Stimulated activated CD8-positive, alpha-beta memory T cell treated with anti-CD3 and anti-CD28 coated beads, Interleukin-12 subunit alpha, Interleukin-12 subunit beta, amount 100 ng/mL, for 24 hours (primary cell): Measurements from ENCODE around the gene PTGR1.
"Not testable (repeated sequence)": the region's sequence is repeated elsewhere in the genome, so short reads cannot be mapped to it uniquely, and the experiment has no call there.

Experiments
- DNase-seq: peaks from one replicate; pipeline ENCODE4 v3.0.0-alpha.2; 2020; ENCODE audit errors: extremely low read depth

PTGR1 gene

GRCh38 chr9:111613436-111614040 is 14.1 kb upstream of the PTGR1 start:
- DNase-seq, result no peak

DNA sequence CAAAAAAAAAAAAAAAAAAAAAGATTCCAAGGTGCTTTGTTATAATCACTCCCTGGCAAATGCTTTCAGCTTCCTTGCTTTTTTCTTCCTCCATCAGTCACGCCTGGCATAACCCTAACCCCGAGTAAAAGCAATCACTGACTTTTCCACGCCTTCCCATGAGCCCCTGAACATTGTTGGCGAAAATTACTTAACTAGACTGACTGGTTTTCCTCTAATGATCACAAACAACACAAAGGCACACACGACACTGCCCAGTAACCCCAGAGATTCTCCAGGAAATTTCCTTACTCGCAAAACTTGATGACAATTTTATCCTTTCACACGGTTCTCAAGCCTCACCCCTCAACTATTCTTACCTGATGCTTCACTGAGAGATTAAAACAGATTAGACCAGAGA is 11.4 kb upstream of the PTGR1 start:
- no peak for DNase-seq

- no peak for DNase-seq
These were observed 10.7 kb upstream of the PTGR1 start for GRCh38 chr9:111610149-111610548.

GRCh38 chr9:111605041-111605559 is 5.7 kb upstream of the PTGR1 start:
- no peak for DNase-seq

DNA sequence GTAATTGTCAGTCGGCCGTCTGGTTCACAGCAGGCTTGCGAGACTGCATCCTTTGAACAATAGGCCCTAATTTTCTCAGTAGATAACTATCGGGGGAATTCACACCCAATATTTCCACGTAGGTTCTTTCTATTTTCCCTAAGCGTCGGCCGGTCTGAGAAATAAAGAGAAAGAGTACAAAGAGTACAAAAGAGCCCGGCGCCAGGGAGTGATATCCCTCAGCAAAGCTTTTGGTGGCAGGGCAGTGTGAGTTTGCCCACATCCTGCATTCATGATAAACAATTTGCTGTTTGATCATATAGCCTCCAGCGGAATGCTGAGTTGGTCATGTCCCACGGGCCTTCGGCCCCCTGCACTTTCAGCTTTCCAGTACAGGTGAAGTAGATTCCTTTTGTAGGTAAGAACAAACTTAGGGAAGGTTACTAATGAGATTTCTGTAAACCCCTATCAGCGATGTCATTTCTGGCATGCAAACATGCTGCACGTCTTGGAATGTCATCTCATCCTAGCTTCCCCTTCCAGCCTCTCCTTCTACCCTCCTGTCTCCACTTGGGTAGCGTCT is 4.7 kb upstream of the PTGR1 start:
- no peak for DNase-seq

DNA sequence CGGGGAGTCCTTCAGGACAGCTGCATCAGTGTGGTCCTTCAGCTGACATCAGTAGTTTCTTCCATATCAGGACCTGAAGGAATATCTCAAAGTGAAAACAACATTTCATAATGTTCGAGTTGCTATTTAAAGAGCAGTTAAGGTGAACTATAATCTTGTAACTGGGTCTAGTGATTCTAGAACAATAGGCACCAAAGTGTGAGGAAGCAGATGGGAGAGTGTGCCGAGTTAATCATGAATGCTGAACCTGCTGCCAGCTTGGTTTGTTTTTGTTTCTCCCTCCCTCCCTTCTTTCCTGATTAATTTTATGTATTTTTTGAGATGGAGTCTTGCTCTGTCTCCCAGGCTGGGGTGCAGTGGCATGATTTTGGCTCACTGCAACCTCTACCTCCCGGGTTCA is 3.6 kb upstream of the PTGR1 start:
- no peak for DNase-seq

- no peak for DNase-seq
These were observed 2.0 kb upstream of the PTGR1 start for GRCh38 chr9:111601237-111602018.

DNA sequence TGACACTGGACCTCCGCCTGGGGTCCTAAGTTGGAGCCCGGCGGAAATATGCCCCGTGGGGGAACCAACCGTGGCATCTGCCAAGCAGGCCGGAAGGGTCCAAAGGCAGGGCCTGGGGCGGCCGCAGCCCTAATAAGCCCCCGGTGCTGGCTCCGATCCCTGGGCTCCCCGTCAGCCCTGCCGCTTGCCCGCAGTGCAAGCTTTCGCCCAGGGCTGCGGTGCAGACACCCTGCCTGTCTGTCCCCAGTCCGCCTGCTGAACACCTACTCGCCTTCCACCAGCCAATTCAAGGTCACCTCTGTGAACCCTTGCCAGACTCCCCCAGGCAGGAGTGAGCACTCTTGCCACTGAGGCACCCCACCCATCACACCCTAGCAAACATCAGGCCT is 502 bp upstream of the PTGR1 start:
- DNase-seq, result no peak

DNA sequence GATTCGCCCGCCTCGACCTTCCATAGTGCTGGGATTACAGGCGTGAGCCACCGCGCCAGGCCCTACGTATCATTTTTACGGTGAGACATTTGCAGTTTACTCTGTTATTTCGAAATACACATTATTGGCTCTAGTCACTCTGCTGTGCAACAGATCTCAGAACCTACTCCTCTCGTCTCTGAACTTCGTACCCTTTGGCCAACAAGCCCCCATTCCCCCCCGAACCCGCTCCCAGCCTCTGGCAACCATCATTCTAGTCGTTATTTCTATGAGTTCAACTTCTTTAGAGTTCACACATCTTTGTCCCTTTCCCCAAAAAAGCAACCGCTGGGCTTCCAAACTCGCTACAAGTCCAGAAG is 735 bp downstream of the PTGR1 start:
- no peak for DNase-seq

DNA sequence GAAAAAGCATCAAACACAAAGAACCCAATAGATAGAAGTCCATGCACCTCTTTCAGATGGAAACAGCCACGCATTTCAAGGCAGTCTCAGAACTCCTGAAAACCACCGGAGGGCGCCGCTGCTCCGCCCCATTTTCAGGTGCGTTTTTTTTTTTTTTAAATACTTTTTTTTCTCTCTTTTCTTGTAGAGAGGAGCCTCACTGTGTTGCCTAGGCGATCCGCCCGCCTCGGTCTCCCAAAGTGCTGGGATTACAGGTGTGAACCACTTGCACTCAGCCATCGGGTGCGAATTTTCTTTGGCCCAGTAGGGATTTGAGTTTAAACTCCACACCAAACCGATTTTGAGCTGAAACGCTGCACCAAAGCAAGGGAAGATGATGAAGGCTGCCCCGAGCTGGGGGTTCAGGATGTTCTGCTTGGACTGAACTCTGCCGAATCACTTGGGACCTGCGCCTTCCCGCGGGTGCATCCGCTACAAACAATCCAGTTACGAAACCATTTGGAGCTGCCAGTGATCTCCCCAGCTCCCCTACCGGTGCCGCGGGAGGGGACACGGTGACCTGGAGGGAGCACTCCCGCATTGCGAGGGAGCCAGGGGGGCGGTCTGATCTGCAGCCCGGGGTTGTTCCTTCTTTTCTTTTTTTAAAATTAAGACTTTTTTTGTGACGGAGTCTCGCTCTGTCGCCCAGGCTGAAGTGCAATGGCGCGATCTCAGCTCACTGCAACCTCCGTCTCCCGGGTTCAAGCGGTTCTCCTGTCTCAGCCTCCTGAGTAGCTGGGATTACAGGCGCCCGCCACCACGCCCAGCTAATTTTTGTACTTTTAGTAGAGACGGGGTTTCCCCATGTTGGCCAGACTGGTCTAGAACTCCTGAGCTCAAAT is 1.4 kb downstream of the PTGR1 start:
- DNase-seq, result no peak

DNA sequence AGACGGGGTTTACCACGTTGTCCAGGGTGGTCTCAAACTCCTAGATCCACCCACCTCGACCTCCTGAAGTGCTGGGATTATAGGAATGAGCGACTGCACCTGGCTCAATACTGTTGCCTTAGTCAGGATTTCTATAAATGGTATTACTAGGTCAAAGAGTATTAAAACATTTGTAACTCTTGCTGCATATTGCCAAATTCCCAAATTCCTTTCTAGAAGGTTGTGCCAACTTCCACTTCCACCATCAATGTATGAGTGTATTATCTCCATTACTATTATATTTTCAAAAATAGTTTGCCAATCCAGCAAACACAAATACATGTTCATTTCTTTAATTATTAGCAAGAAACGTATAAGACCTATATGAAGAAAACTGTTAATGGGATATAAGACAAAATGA is 10.6 kb downstream of the PTGR1 start:
- no peak for DNase-seq

- no peak for DNase-seq
These were observed 13.1 kb downstream of the PTGR1 start for GRCh38 chr9:111586378-111586777.

- DNase-seq, result no peak
These were observed 16.6 kb downstream of the PTGR1 start for GRCh38 chr9:111582888-111583287.

GRCh38 chr9:111572950-111573604 is 26.4 kb downstream of the PTGR1 start:
- no peak for DNase-seq

GRCh38 chr9:111568127-111568526 is 31.3 kb downstream of the PTGR1 start:
- not testable (repeated sequence) for DNase-seq

DNA sequence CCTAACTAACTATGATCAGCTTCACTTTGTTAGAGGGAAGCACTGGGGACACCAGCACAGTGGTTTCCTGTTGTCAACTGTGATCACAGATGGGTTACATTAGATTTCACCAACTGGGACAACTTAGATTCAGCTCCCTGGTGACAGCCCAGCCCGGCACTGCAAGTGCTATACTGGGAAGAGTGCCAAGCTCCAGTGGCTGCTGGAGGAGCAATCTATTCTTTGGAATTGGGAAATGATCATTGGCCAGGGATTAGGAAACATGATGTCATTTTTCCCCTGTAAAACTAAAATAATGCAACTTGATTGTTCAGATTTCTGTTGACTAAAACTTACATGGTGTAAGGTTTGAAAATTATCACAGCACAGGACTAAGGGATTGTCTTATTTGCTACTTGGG is 33.2 kb downstream of the PTGR1 start:
- DNase-seq, result no peak

- DNase-seq, result no peak
These were observed 38.2 kb downstream of the PTGR1 start for GRCh38 chr9:111561165-111561719.

DNA sequence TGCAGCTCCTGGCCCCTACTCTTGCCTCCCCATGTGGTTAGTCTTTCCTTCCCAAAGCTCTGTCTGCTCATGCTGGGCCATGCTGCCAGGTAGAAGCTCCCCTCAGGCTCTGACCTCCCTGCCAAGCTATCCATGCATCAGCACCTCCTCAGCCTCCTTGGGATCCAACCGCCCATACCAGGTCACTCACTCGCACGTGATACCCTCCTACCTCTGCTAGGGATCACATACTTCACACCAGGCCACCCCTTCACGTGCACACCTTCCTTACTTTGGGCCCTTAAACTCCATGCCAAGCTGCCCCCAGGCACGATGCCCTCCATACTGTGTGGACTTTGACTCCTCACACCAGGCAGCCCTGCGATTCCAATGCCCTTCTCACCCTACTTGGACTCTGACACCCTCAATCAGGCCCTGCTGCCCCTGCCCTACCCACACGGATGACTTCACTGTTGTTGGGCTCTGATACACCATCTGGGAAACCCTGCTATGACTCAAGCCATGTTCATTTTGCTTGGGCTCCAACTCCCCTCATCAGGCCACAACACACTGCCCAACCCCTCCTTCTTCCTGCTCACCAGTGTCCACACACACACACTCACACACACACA is 40.3 kb downstream of the PTGR1 start:
- no peak for DNase-seq

- not testable (repeated sequence) for DNase-seq
These were observed 44.0 kb downstream of the PTGR1 start for GRCh38 chr9:111555425-111555824.

DNA sequence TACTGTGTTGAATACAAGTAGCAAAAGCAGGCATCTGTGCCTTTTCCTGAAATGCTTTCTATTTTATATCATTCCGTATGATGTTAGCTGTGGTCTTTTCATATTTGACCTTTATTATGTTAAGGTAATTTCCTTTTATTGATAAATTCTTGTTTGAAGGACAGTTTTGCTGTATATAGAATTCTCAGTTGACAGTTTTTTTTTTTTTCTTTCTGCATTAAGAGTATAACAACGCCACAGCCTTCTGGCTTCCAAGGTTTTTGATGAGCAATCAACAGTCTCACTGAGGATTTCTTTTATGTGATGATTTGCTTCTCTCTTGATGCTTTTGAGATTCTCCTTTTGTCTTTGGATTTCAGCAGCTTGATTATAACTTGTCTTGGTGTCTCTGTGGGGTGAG is 50.8 kb downstream of the PTGR1 start:
- DNase-seq, result no peak
